HUES48 (cell line): ENCODE data around the gene LRBA.
A peak's percentile ranks its signal among the peaks of the same experiment; 100 is the strongest.
"Not testable (repeated sequence)": the region's sequence is repeated elsewhere in the genome, so short reads cannot be mapped to it uniquely, and the experiment has no call there.

ENCODE experiments used
- H3K27ac ChIP-seq: one replicate; pipeline ENCODE4 v1.7.0; 2013; ENCODE audit warnings: low read depth, low read length, inconsistent platforms
- H3K27me3 ChIP-seq: 2 replicates; pipeline ENCODE4 v1.6.1; 2013; ENCODE audit warnings: mild to moderate bottlenecking, low read length; ENCODE audit not compliant: control insufficient read depth, insufficient read depth
- H3K36me3 ChIP-seq: 2 replicates; pipeline ENCODE4 v1.6.1; 2013; ENCODE audit warnings: low read length; ENCODE audit not compliant: control insufficient read depth, insufficient read depth
- H3K4me1 ChIP-seq: 2 replicates; pipeline ENCODE4 v1.6.1; 2013; ENCODE audit warnings: mild to moderate bottlenecking, low read length; ENCODE audit not compliant: control insufficient read depth, insufficient read depth
- H3K4me3 ChIP-seq: 2 replicates; pipeline ENCODE4 v1.5.1; 2013; ENCODE audit warnings: mild to moderate bottlenecking, low read depth, low read length
- H3K9ac ChIP-seq: 2 replicates; pipeline ENCODE4 v1.6.1; 2013; ENCODE audit warnings: mild to moderate bottlenecking, low read depth, low read length, moderate library complexity
- H3K9me3 ChIP-seq: 2 replicates; pipeline ENCODE4 v1.6.1; 2013; ENCODE audit warnings: low read length; ENCODE audit not compliant: control insufficient read depth, insufficient read depth

LRBA gene

GRCh38 chr4:150510176-150510865, 504.8 kb downstream of the LRBA start:
- H3K9ac ChIP-seq, result no peak overlapping the region
- no peaks in the 10 kb centered on the region for H3K27me3 ChIP-seq
- no peak overlapping the region for H3K27ac ChIP-seq
- no peaks in the 10 kb centered on the region for H3K36me3 ChIP-seq
- no peak overlapping the region for H3K4me3 ChIP-seq
- H3K9me3 ChIP-seq, result no peaks in the 10 kb centered on the region
- H3K4me1 ChIP-seq, result no peaks in the 10 kb centered on the region

DNA sequence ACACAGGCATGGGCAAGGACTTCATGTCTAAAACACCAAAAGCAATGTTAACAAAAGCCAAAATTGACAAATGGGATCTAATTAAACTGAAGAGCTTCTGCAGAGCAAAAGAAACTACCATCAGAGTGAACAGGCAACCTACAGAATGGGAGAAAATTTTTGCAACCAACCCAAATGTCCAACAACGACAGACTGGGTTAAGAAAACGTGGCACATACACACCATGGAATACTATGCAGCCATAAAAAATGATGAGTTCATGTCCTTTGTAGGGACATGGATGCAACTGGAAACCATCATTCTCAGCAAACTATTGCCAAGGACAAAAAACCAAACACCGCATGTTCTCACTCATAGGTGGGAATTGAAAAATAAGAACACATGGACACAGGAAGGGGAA, 507.4 kb downstream of the LRBA start:
- not testable (repeated sequence) for H3K36me3 ChIP-seq, H3K27ac ChIP-seq, H3K9me3 ChIP-seq, H3K4me1 ChIP-seq, H3K9ac ChIP-seq, H3K4me3 ChIP-seq, H3K27me3 ChIP-seq

GRCh38 chr4:150501983-150502382, 513.1 kb downstream of the LRBA start:
- Histone ChIP-seq H3K9ac (no peak overlapping the region), H3K4me3 (no peak overlapping the region), H3K4me1 (no peaks in the 10 kb centered on the region), H3K27me3 (no peaks in the 10 kb centered on the region), H3K36me3 (no peaks in the 10 kb centered on the region), H3K27ac (no peak overlapping the region), H3K9me3 (peaks cover 6% of the 10 kb centered on the region; the same call in 1 of the 2 replicates)

DNA sequence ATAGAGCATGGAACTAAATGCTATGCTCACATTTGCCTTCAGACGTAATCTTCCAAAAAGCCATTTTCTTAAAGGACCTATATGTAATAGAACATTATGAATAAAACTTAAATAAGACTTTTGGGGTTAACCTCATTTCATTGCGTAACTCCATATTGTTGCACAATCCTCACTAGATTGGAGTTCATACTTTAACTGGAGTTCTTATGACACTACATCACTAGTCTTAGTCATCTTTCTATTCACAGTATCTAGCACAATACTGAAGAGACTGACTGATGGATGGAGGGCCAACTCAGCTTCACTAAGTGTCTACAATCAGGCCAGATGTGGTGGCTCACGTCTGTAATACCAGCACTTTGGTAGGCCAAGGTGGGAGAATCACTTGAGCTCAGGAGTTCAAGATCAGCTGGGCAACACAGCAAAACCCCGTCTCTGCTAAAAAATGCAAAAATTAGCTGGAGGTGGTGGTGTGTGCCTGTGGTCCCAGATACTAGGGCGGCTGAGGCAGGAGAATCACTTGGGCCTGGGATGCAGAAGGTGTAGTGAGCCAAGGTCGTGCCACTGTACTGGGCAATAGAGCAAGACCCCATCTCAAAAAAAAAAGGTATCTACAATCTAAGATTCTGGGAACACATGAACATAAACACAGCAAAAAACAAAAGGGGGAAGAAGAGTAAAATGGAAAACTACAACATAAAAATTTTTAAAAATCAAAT, 513.9 kb downstream of the LRBA start:
- H3K4me1 ChIP-seq, result no peaks in the 10 kb centered on the region
- H3K9ac ChIP-seq, result no peak overlapping the region
- peaks cover 6% of the 10 kb centered on the region; the same call in 1 of the 2 replicates for H3K9me3 ChIP-seq
- H3K36me3 ChIP-seq, result no peaks in the 10 kb centered on the region
- H3K27me3 ChIP-seq, result no peaks in the 10 kb centered on the region
- H3K4me3 ChIP-seq, result no peak overlapping the region
- H3K27ac ChIP-seq, result no peak overlapping the region

DNA sequence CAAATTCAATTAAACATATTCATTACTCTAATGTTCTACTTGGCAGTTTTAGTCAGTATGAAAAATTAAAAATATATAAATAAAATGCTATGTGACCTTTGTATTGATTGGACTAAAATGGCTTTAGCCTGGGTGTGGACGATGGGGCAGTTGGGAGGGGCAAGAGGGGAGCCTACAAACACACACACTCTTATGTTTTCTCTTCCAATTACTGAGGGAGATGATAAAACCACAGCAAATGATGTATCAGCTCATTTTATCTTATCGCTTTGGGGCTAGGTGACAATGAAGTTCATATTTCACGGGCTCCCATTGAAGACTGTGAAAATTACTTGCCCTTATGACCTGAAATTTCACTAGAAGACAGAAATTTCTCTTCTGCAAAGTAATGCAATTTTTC, 517.5 kb downstream of the LRBA start:
- Histone ChIP-seq H3K36me3 (no peaks in the 10 kb centered on the region), H3K9ac (no peak overlapping the region), H3K4me1 (no peaks in the 10 kb centered on the region), H3K27ac (no peak overlapping the region), H3K9me3 (no peaks in the 10 kb centered on the region), H3K27me3 (no peaks in the 10 kb centered on the region), H3K4me3 (no peak overlapping the region)

GRCh38 chr4:150495550-150495949, 519.5 kb downstream of the LRBA start:
- H3K27me3 ChIP-seq, result no peaks in the 10 kb centered on the region
- H3K4me1 ChIP-seq, result peaks cover 5% of the 10 kb centered on the region; the same call in 1 of the 2 replicates
- H3K9ac ChIP-seq, result no peak overlapping the region
- no peak overlapping the region for H3K27ac ChIP-seq
- H3K4me3 ChIP-seq, result no peak overlapping the region
- H3K9me3 ChIP-seq, result no peaks in the 10 kb centered on the region
- H3K36me3 ChIP-seq, result no peaks in the 10 kb centered on the region

- no peaks in the 10 kb centered on the region for H3K27me3 ChIP-seq
- H3K4me1 ChIP-seq, result peaks cover 5% of the 10 kb centered on the region; the same call in 1 of the 2 replicates
- no peaks in the 10 kb centered on the region for H3K9me3 ChIP-seq
- H3K4me3 ChIP-seq, result no peak overlapping the region
- H3K36me3 ChIP-seq, result no peaks in the 10 kb centered on the region
- H3K27ac ChIP-seq, result no peak overlapping the region
- no peak overlapping the region for H3K9ac ChIP-seq
These were observed 521.2 kb downstream of the LRBA start for GRCh38 chr4:150493851-150494250.

- Histone ChIP-seq H3K9me3 (no peaks in the 10 kb centered on the region), H3K4me1 (peaks cover 5% of the 10 kb centered on the region; the same call in 1 of the 2 replicates), H3K27me3 (no peaks in the 10 kb centered on the region), H3K4me3 (no peak overlapping the region), H3K9ac (no peak overlapping the region), H3K27ac (peak overlapping the region; percentile 0), H3K36me3 (no peaks in the 10 kb centered on the region)
These were observed 523.7 kb downstream of the LRBA start for GRCh38 chr4:150491132-150492049.

GRCh38 chr4:150482581-150482980, 532.5 kb downstream of the LRBA start:
- no peaks in the 10 kb centered on the region for H3K4me1 ChIP-seq
- H3K9me3 ChIP-seq, result no peaks in the 10 kb centered on the region
- H3K27ac ChIP-seq, result no peak overlapping the region
- no peak overlapping the region for H3K4me3 ChIP-seq
- H3K36me3 ChIP-seq, result no peaks in the 10 kb centered on the region
- H3K9ac ChIP-seq, result no peak overlapping the region
- H3K27me3 ChIP-seq, result no peaks in the 10 kb centered on the region

- Histone ChIP-seq H3K4me3 (no peak overlapping the region), H3K4me1 (no peaks in the 10 kb centered on the region), H3K9ac (no peak overlapping the region), H3K9me3 (no peaks in the 10 kb centered on the region), H3K36me3 (no peaks in the 10 kb centered on the region), H3K27ac (no peak overlapping the region), H3K27me3 (no peaks in the 10 kb centered on the region)
These were observed 535.4 kb downstream of the LRBA start for GRCh38 chr4:150479657-150480056.
